ENCODE measurements around the gene SSH3.

Gene SSH3

GRCh38 chr11:67349928-67350465 is 46.7 kb downstream of the SSH3 start:
- no peak for DNase-seq

GRCh38 chr11:67351275-67352005 is 48.1 kb downstream of the SSH3 start:
- DNase-seq = no peak

GRCh38 chr11:67352546-67353316 is 49.4 kb downstream of the SSH3 start:
- DNase-seq = no peak

GRCh38 chr11:67353317-67354074 is 50.2 kb downstream of the SSH3 start, which contains the start of gene POLD4:
POLD4 (minus strand) TSS chr11:67353546; CDS start chr11:67353399, 147 bp downstream.
- DNase-seq = peak; percentile 98

- DNase-seq = no peak
Observed at GRCh38 chr11:67354075-67355022, 51.0 kb downstream of the SSH3 start.

GRCh38 chr11:67355023-67355793 is 51.9 kb downstream of the SSH3 start:
- DNase-seq = no peak

- no peak for DNase-seq
Observed at GRCh38 chr11:67355794-67356386, 52.6 kb downstream of the SSH3 start.

GRCh38 chr11:67356387-67356863 is 53.1 kb downstream of the SSH3 start:
- no peak for DNase-seq

- DNase-seq = no peak
Observed at GRCh38 chr11:67356864-67357561, 53.7 kb downstream of the SSH3 start.

GRCh38 chr11:67357831-67358670 is 54.7 kb downstream of the SSH3 start:
- DNase-seq = no peak
